HL-60 (cell line): ENCODE measurements around the gene TPK1.

Experiments used
- DNase-seq, 2 experiments: peaks; one replicate each; pipeline ENCODE4 v3.0.0-alpha.2; 2010 to 2020; ENCODE audit warnings: low read depth in 1 of 2, low spot score in 1 of 2
- H3K27ac ChIP-seq: fragments of 250-450 bp; sonication (Bioruptor Pico); replicated peaks from 2 replicates; pipeline ENCODE4 v1.5.1; 2020; ENCODE audit warnings: mild to moderate bottlenecking, moderate library complexity
- H3K27me3 ChIP-seq: fragments of 250-450 bp; sonication (Bioruptor Pico); 2 replicates; pipeline ENCODE4 v1.5.1; 2021; ENCODE audit warnings: mild to moderate bottlenecking, moderate library complexity; ENCODE audit not compliant: insufficient read depth, poor library complexity, severe bottlenecking
- H3K4me3 ChIP-seq: replicated peaks from 2 replicates; pipeline ENCODE4 v1.5.1; 2011; ENCODE audit warnings: mild to moderate bottlenecking, control low read depth, low read length; ENCODE audit not compliant: insufficient read depth
- CTCF ChIP-seq: IDR thresholded peaks from one replicate; pipeline ENCODE4 v1.5.1; 2011; ENCODE audit warnings: low read length, control low read depth, inconsistent platforms; ENCODE audit not compliant: insufficient read depth
- GABPA ChIP-seq: IDR thresholded peaks from 2 replicates; pipeline ENCODE4 v1.6.1; 2012; ENCODE audit warnings: low read depth
- POLR2AphosphoS5 ChIP-seq: IDR thresholded peaks from 2 replicates; pipeline ENCODE4 v1.6.1; 2012; ENCODE audit warnings: low read depth
- REST ChIP-seq: IDR thresholded peaks from 2 replicates; pipeline ENCODE4 v1.6.1; 2012; ENCODE audit warnings: low read depth; ENCODE audit not compliant: insufficient replicate concordance
- SPI1 ChIP-seq: IDR thresholded peaks from 2 replicates; pipeline ENCODE4 v1.6.1; 2012; ENCODE audit warnings: low read depth, mild to moderate bottlenecking, borderline replicate concordance

Gene TPK1

GRCh38 chr7:144473908-144474307, 361.9 kb downstream of the TPK1 start:
- no peak overlapping the region for H3K27ac ChIP-seq
- H3K27me3 ChIP-seq, result no peaks in the 10 kb centered on the region
- H3K4me3 ChIP-seq, result no peak overlapping the region
- DNase-seq, result no peak
- peak; percentile 84 for TF ChIP-seq REST
- no peak for TF ChIP-seq CTCF
- no peak for TF ChIP-seq GABPA
- no peak for TF ChIP-seq SPI1
- TF ChIP-seq POLR2AphosphoS5, result no peak

- TF ChIP-seq POLR2AphosphoS5 (no peak), GABPA (no peak), CTCF (no peak), SPI1 (no peak), REST (no peak)
- Histone ChIP-seq H3K27me3 (no peaks in the 10 kb centered on the region), H3K4me3 (no peak overlapping the region), H3K27ac (no peak overlapping the region)
- no peak for DNase-seq
These were observed 365.8 kb downstream of the TPK1 start for GRCh38 chr7:144470078-144470477.

DNA sequence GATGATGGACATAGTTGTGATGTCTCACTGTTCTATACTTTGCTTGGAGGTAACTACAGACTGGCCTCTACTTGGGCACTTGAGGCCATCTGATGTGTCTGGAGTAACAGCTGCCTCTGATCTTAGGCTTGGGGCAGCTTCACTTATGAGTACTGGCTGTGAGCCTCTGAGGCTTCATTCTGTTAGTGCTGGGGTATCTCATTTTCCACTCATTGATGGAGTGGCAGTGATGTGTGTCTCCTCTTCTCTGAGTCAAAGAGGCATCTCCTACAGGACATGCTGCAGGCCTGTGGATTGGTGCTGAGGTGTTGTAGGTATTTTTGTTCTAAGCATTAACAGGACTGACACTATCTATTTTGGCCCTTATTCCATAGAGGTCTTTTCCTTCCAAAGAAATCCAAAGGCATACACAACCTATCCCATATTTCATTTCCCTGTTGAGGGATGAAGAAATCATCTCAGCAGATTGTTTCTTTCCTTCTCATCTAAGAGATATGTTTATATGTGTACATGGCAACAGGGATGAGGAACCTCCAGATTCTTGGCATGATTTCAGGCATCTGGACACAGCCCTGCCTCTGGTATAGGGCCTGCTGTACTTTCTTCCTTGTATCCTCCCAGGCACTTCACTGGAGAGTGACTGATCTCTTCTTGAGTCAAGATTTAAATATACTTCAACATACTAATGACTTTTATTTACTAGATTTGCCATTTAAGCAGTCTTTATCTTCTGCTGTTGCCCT, 366.7 kb downstream of the TPK1 start:
- TF ChIP-seq REST, result no peak
- no peak for TF ChIP-seq GABPA
- TF ChIP-seq SPI1, result no peak
- no peak for TF ChIP-seq POLR2AphosphoS5
- TF ChIP-seq CTCF, result no peak
- no peak for DNase-seq
- Histone ChIP-seq H3K4me3 (no peak overlapping the region), H3K27me3 (no peaks in the 10 kb centered on the region), H3K27ac (no peak overlapping the region)
